ENCODE data around the gene MFRP. TPM values are rescaled to one million over a fixed set of nuclear protein-coding genes. Genes with fewer than 3 reads are reported as not detected.
A peak's percentile ranks its signal among the peaks of the same experiment; 100 is the strongest.

MFRP gene
- total RNA-seq, 1 donor from 2014 or later: not detected

DNA sequence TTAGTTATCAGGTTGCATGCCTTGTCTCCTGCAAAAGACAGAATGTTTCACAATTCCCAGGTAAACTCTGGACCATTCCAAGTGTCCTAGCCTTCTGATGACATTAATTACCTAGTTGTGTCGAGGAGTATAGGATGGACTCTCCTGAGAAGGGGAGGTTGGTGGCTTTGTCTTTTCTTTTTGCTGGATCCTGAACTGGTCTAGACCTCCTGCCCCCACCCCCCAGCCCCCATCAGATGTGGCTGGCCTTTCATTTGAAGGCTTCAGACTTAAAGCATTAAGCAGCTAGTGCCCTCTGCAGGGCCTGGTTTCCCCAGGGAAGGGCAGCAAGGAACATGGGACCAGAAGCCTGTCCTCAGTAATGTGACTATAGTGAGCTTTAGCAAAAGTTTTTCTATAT is 39.3 kb downstream of the MFRP start:
- H3K4me3 Mint-ChIP-seq (ENCODE audit: unreplicated experiment): no peak overlapping the region
- Histone ChIP-seq H3K4me1 (ENCODE audit: insufficient read depth, low read length) (no peaks in the 10 kb centered on the region), H3K79me2 (ENCODE audit: insufficient read depth, low read length) (no peaks in the 10 kb centered on the region), H3K9ac (ENCODE audit: low read length) (no peak overlapping the region), H3K27ac (ENCODE audit: low read depth, low read length) (no peak overlapping the region), H3K4me2 (ENCODE audit: low read length) (no peak overlapping the region), H3K4me3 (ENCODE audit: insufficient read depth, low read depth, low read length) (no peak overlapping the region), H3K9me3 (ENCODE audit: insufficient read depth, low read depth, low read length) (no peaks in the 10 kb centered on the region), H2AFZ (ENCODE audit: low read depth, low read length) (no peak overlapping the region), H3K27me3 (ENCODE audit: insufficient read depth, low read length) (no peaks in the 10 kb centered on the region), H3K36me3 (ENCODE audit: insufficient read depth, low read length) (peaks cover 12% of the 10 kb centered on the region), H4K20me1 (ENCODE audit: insufficient read depth, low read length) (peaks cover 6% of the 10 kb centered on the region)
- peaks cover 17% of the 10 kb centered on the region for H3K36me3 Mint-ChIP-seq (ENCODE audit: low read depth, unreplicated experiment)
- peaks cover 10% of the 10 kb centered on the region for H3K4me1 Mint-ChIP-seq (ENCODE audit: low read depth, unreplicated experiment)
- no peaks in the 10 kb centered on the region for H3K27me3 Mint-ChIP-seq (ENCODE audit: low read depth, unreplicated experiment)
- TF ChIP-seq, protein P1, sequence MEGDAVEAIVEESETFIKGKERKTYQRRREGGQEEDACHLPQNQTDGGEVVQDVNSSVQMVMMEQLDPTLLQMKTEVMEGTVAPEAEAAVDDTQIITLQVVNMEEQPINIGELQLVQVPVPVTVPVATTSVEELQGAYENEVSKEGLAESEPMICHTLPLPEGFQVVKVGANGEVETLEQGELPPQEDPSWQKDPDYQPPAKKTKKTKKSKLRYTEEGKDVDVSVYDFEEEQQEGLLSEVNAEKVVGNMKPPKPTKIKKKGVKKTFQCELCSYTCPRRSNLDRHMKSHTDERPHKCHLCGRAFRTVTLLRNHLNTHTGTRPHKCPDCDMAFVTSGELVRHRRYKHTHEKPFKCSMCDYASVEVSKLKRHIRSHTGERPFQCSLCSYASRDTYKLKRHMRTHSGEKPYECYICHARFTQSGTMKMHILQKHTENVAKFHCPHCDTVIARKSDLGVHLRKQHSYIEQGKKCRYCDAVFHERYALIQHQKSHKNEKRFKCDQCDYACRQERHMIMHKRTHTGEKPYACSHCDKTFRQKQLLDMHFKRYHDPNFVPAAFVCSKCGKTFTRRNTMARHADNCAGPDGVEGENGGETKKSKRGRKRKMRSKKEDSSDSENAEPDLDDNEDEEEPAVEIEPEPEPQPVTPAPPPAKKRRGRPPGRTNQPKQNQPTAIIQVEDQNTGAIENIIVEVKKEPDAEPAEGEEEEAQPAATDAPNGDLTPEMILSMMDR (IDR thresholded peaks at IDR 0.05; ENCODE audit: insufficient read depth, low read depth, low read length): no peak
- no peak for TF ChIP-seq EZH2 (IDR thresholded peaks at IDR 0.05; ENCODE audit: insufficient read depth, low read length)
- no peak for FAIRE-seq
- H3K9me3 Mint-ChIP-seq (ENCODE audit: unreplicated experiment): no peaks in the 10 kb centered on the region
- H3K27ac Mint-ChIP-seq (ENCODE audit: unreplicated experiment): peak overlapping the region; percentile 34
- no peak for DNase-seq (ENCODE audit: low read depth)

DNA sequence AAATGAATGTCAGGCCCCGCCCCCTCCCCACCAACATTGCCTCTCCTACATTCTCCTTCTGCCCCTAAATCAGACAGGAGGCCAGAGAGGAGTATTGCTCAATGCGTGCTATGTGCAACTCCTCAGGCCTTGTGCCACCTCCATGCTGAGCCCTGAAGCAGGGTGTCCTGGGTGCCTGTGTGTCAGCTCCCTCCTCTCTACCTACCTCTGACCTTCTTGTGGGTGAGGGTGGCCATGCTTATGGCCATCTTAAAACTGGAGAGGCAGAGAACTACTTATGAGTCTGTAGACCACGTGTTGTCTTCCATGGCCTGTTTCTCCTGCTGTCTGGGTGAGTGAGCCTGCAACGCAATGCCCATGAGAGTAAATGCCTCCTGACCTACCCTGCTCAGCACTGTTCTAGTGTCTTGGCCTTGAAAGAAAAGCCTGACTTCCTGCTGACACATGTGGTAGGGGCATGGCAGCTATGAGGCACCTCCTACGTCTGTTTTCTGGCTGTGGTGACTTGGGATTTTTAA is 40.1 kb downstream of the MFRP start:
- H3K79me2 ChIP-seq (ENCODE audit: insufficient read depth, low read length): no peaks in the 10 kb centered on the region
- H2AFZ ChIP-seq (ENCODE audit: low read depth, low read length): no peak overlapping the region
- peaks cover 13% of the 10 kb centered on the region for H3K36me3 ChIP-seq (ENCODE audit: insufficient read depth, low read length)
- H3K4me1 ChIP-seq (ENCODE audit: insufficient read depth, low read length): no peaks in the 10 kb centered on the region
- H3K9me3 ChIP-seq (ENCODE audit: insufficient read depth, low read depth, low read length): no peaks in the 10 kb centered on the region
- H3K4me2 ChIP-seq (ENCODE audit: low read length): no peak overlapping the region
- peaks cover 6% of the 10 kb centered on the region for H4K20me1 ChIP-seq (ENCODE audit: insufficient read depth, low read length)
- no peaks in the 10 kb centered on the region for H3K27me3 Mint-ChIP-seq (ENCODE audit: low read depth, unreplicated experiment)
- H3K4me3 Mint-ChIP-seq (ENCODE audit: unreplicated experiment): no peak overlapping the region
- H3K27ac Mint-ChIP-seq (ENCODE audit: unreplicated experiment): peak overlapping the region; percentile 75
- no peak overlapping the region for H3K9ac ChIP-seq (ENCODE audit: low read length)
- no peak overlapping the region for H3K4me3 ChIP-seq (ENCODE audit: insufficient read depth, low read depth, low read length)
- H3K9me3 Mint-ChIP-seq (ENCODE audit: unreplicated experiment): no peaks in the 10 kb centered on the region
- H3K4me1 Mint-ChIP-seq (ENCODE audit: low read depth, unreplicated experiment): peaks cover 10% of the 10 kb centered on the region
- TF ChIP-seq, protein P1 (IDR thresholded peaks at IDR 0.05; ENCODE audit: insufficient read depth, low read depth, low read length): no peak
- no peak for TF ChIP-seq EZH2 (IDR thresholded peaks at IDR 0.05; ENCODE audit: insufficient read depth, low read length)
- H3K27me3 ChIP-seq (ENCODE audit: insufficient read depth, low read length): no peaks in the 10 kb centered on the region
- peaks cover 23% of the 10 kb centered on the region for H3K36me3 Mint-ChIP-seq (ENCODE audit: low read depth, unreplicated experiment)
- FAIRE-seq (no peak), DNase-seq (ENCODE audit: low read depth) (no peak)
- no peak overlapping the region for H3K27ac ChIP-seq (ENCODE audit: low read depth, low read length)

- H3K4me3 ChIP-seq (ENCODE audit: insufficient read depth, low read depth, low read length): no peak overlapping the region
- no peak overlapping the region for H3K4me2 ChIP-seq (ENCODE audit: low read length)
- peaks cover 10% of the 10 kb centered on the region for H3K4me1 Mint-ChIP-seq (ENCODE audit: low read depth, unreplicated experiment)
- no peak overlapping the region for H3K27ac ChIP-seq (ENCODE audit: low read depth, low read length)
- no peak overlapping the region for H3K9ac ChIP-seq (ENCODE audit: low read length)
- H3K9me3 ChIP-seq (ENCODE audit: insufficient read depth, low read depth, low read length): no peaks in the 10 kb centered on the region
- H3K4me3 Mint-ChIP-seq (ENCODE audit: unreplicated experiment): no peak overlapping the region
- H3K27me3 Mint-ChIP-seq (ENCODE audit: low read depth, unreplicated experiment): no peaks in the 10 kb centered on the region
- H3K79me2 ChIP-seq (ENCODE audit: insufficient read depth, low read length): no peaks in the 10 kb centered on the region
- H3K27me3 ChIP-seq (ENCODE audit: insufficient read depth, low read length): no peaks in the 10 kb centered on the region
- H3K36me3 Mint-ChIP-seq (ENCODE audit: low read depth, unreplicated experiment): peaks cover 30% of the 10 kb centered on the region
- no peaks in the 10 kb centered on the region for H3K4me1 ChIP-seq (ENCODE audit: insufficient read depth, low read length)
- H4K20me1 ChIP-seq (ENCODE audit: insufficient read depth, low read length): peaks cover 6% of the 10 kb centered on the region
- no peaks in the 10 kb centered on the region for H3K9me3 Mint-ChIP-seq (ENCODE audit: unreplicated experiment)
- H2AFZ ChIP-seq (ENCODE audit: low read depth, low read length): no peak overlapping the region
- TF ChIP-seq EZH2 (IDR thresholded peaks at IDR 0.05; ENCODE audit: insufficient read depth, low read length): no peak
- TF ChIP-seq, protein P1 (IDR thresholded peaks at IDR 0.05; ENCODE audit: insufficient read depth, low read depth, low read length): no peak
- FAIRE-seq (no peak), DNase-seq (ENCODE audit: low read depth) (no peak)
- peaks cover 20% of the 10 kb centered on the region for H3K36me3 ChIP-seq (ENCODE audit: insufficient read depth, low read length)
- peak overlapping the region; percentile 42 for H3K27ac Mint-ChIP-seq (ENCODE audit: unreplicated experiment)
Observed at GRCh38 chr11:119305556-119306372, 40.7 kb downstream of the MFRP start.

Measured in astrocyte (in vitro differentiated cells and primary cell).